Measurements from ENCODE around the gene SSBP4.

Gene SSBP4

DNA sequence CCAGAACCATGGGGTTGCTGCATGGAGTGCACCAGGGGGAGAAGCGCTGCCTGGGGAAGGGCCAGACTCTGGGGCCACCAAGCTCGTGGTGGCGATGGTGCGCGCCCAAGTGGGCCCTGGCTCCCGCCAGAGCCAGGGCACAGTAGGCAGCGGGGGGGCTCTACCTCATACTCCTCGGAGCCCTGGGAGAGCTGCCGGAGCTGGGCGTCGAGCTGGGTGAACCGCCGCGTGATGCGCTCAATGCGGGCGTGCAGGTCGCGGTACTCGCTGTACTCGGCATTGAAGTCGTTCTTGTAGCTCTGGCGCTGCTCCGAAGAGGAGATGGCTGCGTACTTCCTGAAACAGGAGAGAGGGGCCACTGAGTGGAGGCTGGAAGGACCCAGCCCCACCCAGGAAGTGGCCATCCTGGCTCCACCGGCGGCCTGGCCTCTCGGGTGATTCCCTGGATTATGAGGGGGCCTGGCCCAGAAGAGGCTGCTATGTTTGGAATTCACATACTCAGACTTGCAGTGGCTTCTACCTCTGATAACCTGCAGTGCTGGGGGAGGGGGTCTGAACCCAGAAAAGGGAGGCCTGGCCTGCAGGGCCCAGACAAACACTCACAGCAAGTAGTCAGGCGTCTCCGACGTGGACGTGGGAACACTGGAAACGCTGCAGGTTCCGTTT, 27.1 kb downstream of the SSBP4 start:
- FAIRE-seq = no peak

DNA sequence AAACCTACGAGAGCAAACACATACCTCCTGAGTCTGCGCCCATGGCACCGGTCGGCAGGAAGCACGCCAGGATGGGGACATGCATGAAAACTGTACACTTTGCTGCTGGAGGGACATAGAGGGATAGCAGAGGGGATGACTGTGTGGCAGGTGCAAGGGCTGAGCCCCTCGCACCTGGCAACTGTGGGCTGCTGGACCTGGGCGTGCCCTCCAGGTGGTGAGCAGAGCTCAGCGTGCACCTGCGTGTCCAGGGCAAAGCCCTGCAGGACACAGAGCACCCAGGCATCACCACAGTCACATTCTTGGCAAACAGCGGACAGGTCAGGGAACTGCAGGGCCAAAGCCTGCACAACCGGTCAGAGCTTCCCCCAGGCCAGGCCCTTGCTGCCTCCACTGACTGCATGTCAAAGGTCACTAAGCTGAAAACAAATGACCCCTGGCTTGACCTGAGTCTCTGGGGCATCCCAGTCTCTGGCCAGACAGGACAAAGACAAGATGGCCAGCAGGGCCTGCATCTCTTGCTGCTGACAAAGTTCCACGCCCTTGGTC, 27.7 kb downstream of the SSBP4 start:
- no peak for FAIRE-seq

DNA sequence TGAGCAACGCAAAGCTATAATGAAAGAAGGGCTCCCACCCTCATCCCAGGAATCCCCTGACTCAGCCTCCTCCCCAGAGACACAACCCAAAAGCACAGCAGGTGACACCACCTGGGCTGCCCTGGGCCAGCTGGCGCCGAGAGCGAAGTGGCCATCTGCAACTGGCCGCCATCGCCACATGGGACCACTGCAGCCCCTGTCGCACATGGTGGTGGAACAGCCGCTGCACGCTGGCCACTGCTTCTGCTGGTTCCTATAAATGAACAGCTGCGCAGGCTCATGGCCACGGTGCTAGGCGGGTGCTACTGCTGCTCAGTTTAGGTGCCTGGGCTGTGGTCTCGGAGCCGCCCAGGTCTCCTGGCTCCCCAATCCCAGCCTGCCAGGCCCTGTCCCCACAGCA, 30.4 kb downstream of the SSBP4 start:
- FAIRE-seq = no peak

DNA sequence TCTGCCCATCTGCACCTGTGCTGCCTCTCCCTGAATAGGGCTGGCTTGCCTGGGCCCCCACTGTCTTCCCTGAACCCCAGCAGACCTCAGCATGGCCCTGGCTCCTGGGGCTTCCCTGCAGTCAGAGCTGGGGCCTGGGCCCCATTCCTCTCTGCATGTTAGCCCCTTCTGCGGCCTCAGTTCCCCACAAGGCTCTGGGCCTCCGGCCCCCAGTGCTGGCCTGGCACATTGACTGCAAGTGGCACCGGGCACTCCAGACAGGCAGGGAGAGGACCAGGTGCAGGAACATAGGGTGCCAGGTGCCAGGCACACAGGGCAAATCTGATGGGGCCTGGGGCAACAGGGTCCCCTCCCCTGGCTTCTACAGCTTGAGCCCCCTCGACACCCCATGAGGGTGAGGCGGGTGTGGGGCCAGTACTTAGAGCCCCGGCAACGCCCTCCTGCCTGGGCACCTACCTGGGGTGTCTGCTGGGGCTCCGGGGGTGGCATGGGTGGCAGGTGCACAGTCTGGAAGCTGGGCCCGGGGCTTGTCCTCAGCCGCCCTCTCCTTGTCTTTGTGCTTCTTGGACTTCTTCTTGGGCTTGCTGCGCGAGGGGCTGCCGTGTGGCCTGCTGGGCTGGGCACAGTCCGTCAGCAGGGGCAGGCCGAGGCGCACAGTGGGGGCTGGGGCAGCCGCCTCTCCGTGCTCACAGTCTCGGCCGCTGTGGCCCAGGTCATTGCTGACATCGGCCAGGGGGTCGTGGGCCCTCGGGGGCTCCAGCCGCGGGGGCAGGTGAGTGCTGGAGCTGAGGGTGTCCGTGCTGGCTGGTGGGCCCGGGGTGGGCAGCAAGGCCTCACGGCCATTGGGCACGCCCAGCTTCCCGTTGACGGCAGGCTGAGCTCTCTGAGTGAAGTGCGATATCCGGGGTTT, 31.1 kb downstream of the SSBP4 start:
- FAIRE-seq = no peak

DNA sequence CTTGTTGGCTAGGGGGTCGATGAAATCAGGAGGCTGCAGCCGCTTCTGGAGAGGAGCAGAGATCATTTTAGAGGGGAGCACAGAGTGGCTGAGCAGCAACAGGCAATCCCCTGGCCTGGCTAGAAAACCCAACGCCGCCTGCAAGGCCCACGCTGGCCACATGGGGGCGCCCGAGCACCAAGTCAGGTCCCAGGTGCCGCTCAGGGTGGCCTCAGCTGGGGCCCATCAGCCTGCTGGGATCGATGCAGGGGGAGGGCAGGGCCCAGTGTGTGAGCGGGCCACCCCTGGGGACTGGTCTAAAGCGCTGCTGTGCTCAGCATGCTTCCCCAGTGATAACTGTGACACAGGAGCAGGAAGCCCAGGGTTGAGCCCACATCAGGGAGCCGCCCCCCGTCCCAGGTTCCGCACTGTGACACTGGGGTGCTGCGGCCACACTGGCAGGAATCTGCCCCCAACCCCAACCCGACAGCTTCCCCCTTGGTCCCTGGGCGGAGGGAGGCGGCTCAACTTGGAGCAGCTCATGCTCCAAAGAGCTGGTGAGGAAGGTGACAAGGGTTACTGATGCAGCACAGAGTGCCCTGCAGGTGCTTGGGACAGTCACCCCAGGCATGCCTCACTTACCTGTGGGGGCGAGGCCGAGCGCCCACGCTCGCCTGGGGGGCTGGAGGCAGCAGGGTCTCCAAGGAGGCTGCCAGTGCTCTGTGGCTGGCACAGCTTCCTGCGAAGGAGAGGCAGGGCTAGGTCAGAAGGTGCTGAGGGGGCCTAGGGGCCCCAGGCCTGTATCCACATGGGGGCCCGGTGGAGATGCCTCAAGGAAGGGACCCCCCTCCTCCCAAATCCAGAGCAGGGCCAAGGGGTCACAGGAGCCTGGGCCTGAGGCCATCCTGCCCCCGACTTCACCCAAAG, 32.0 kb downstream of the SSBP4 start:
- no peak for FAIRE-seq

DNA sequence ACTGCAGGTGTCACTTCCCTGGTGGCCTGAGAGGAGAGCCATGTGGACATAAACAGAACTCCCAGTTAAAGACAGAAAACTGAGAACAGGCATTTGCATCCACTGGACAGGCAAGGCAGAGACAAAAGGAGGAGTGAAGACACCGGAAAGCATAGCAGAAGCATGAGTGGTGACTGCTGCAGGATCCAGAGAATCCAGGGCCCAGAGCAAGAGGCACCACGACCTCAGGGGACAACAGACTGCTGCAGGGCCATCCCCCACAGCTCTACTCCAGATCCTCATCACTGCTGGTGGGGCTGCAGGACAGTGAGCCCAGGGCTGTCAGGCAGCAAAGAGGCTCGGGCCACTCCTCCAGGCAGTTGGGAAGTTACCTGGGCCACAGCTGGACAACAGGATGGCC, 33.2 kb downstream of the SSBP4 start:
- FAIRE-seq = no peak

DNA sequence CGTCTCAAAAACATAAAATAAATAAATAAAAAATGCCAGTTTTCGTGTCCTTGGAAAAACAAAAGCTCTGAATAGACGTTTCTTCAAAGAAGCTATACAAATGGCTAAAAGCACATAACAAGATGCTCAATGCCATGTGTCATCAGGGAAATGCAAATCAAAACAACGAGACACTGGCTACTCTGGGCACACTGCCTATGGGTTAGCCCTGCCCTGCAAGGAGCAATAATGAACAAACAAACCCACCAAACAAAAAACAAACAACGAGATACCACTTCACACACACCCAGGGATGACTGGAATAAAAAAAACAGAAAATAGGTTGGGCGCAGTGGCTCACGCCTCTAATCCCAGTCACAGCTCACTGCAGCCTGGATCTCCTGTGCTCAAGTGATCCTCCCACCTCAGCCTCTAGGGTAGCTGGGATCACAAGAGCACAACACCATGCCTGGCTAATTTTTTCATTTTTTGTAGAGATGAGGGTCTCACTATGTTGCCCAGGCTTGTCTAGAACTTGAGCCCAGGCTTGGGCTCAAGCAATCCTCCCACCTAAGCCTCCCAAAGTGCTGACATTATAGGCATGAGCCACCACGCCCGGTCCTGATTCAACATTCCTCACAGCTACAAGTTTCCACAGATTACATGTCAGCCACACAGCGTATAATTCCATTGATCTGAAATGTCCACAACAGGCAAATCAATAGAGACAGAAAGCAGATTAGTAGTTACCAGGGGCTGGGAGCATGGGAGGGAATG, 34.2 kb downstream of the SSBP4 start:
- no peak for FAIRE-seq

DNA sequence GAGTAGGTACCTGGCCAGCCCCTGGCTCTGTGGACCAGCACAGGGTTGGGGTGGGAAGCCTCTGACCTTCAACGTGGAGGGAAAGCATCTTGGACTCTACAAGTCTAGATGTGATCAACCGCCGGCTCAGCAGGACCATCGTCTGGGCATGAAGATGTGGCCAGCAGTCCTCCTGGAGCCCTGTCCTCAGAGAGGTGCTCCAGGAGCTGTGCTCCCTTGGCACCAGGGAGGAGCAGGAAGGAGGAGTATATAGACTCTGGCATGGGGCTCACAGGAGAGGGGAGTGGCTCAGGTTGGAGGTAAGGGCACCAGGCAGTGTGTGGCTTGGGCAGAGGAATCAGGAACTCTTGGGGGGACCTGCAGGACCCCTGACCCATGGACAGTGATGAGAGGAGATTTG, 37.1 kb downstream of the SSBP4 start:
- no peak for FAIRE-seq

DNA sequence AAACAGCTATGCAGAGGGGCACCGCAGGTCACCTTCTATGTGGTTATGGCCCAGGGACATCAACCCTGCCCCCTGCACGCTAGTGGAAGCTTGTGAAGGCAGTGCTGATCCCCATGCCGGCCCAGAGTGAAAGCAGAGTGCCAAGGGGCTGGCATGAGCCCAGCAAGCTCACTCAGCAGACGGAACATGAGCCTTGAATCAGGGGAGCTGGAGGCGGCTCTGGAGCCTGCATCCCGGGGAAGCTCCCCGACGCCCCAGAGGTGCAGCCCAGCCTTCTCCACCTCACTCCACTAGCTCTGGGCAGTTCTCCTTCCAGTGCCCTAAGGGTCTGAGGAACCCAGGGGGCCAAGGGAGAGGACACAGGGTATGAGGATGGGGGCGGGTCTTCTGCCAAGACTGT, 37.8 kb downstream of the SSBP4 start:
- FAIRE-seq = no peak

DNA sequence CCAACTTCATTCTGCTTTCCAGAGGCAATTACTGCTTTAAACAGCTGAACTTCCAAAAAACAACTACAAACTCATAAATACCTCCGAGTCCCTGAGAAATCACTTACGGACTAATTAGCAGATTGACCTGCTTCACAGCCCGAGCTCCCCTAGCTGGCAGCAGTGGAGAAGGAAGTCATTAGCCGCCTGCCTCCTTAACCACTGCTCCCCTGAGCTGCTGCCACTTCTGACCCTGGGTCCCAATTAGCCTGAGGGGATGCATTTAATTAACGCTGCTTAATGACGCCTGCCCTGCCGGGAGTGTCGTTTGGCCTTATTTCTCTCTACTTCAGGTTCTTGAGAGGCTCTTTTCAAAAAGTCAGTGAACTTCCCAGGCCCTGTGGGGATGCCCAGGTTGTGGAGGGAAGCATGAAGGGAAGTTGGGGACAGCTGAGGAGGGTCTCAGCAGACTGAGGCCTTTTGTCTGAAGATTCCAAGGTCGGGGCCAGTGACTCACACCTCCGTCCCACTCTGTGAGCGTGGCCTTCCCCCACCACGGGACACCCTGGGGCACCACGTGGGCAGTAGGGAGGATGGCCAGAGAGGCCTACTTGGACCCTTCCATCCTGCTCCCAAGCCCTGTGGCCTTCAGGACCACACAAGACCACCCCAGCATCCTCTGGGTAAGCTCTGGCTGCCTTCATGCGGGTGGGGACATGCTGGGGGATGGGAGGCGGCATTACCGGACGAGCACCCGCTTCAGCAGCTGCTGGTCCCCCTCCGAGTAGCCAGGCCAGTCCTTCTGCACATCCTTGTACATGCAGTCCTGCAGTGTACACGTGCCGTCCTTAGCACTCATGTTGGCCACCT, 38.5 kb downstream of the SSBP4 start:
- FAIRE-seq = no peak

DNA sequence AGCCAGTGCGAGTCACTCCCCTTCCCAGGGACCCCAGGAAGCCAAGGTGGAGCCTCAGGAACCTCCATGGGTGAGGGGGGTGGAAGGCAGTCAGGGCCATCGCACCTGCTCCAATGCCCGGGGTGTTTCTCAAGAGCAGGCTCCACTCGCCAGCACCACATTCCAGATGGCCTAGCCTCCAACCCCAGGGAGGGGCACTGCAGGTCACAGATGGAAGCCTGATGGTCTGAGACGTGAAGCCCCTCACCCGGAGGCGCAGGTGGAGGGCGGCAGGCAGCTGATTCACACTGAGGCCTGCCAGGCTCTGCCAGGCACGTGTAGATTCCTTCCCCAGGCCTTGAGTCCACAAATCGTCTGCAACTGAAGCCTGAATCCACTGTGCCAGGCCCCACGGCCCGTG, 41.7 kb downstream of the SSBP4 start:
- FAIRE-seq = no peak

DNA sequence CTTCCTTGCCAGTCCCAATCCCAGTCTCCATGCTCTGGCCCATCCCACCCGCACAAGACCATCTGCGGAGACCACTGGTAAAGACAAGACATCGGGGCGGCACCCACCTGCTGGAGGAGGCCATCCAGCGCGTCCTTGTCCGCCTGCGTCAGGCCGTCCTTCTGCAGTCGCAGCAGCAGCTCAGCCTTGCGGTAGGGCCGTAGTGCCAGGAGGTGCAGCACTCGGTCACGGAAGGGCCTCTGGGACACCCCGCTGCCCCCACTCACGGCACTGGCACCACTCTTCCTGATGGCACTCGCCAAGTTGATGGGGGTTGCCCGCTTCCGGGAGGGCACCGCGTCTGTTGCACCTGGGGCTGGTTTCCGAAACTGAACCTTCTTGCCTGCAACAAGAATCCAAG, 42.3 kb downstream of the SSBP4 start:
- FAIRE-seq = no peak

DNA sequence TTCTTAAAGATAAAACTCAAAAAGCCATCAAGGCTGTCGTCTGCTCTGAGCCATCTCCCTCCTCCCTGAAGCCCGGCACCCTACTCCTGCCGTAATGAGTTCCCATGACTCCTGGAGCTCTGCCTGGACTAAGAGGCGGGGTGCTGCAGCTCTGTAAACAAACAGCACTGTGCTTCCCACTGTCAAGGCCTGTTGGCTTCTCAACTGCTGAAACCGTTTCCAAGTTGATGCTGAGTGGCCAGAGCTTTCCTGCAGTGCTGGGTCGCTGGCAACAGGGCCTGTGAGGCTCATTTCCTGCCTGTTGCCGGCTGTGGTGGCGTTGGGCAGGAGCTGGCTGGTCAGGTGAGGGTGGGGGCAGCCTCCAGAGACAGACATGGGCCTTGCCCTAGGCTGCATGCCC, 45.4 kb downstream of the SSBP4 start:
- FAIRE-seq = no peak

DNA sequence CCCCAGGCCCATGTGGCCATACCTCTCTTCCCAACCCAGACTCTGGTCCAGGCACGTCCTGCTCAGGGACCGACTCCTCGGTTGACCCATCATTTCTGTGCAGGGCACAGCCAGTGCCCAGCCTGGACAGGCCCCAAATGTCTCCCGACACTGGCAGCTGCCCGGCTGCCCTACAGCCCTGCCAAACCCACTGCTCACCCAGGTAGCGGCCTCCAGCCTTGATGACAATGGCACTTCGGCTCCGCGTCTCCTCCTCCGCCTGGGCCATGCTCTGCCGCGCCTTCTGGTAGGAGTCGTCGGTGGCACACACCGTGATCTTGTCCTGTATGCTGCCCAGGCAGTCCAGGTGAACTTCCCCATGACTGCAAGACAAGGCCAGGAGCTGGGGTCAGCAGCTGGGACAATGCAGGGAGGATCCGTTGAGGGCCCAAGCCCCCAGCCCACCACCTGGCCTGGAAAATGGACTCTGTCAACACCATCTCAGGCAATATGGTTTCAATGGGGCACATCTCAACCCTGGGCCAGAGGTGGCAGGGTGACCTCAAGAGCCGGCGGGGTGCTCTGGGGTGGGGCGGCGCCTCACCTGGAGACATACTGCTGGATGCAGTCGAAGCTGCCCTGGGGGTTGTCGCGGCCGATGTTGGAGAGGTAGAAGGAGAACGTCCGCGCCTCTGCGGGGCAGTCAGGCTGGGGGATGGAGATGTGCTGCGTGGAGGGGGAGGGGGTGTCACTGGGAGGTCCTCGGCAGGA, 46.2 kb downstream of the SSBP4 start:
- FAIRE-seq = no peak

DNA sequence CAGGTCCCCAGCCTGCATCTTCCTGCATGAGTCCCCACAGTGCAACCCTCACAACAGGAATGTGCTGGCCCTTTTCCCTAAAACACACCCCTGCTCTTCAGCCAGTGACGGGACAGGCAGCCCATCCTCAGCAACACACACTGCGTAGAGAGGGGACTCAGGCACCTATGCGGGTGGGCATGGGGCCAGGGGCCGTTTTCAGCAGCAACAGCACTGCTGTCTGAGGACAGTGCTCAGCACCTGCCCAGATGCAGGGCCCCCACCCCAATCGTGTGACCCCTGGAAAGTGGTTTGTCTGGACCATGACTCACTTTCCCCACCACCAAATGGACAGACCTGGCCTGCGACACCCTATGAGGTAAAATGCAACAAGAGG, 46.8 kb downstream of the SSBP4 start:
- FAIRE-seq = no peak

DNA sequence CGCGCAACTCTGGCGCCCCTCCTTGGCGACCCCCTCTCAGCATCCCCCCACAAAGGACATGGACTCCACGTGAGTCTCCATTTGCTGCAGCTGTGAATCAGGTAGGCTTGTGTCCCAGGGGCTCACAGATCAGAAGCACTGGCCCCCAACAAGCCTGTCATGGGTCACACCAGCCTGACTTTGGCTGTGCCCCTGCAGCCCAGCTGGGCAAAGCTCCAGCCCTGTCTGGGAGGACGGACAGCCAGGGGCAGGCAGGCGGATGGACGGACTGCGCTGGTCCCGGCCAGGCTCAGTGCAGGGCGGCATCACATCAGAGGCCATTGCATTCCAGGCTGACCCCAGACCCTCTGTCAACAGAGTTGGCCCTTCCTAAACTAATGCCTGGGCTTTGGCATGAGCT, 47.2 kb downstream of the SSBP4 start:
- no peak for FAIRE-seq

DNA sequence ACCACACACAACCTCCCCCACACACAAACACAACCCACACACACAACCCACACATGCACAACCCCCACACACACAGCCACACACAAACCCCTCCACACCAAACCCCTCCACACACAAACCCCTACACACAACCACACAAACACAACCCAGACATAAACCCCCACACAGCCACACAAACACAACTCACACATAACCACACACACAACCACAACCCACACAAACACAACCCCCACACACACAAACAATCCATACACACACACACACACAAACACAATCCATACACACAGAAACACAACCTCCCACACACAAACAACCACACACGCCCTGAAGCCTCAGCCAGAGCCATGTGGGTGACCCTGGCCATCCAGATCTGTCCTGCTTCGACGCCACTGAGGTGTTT, 48.8 kb downstream of the SSBP4 start:
- no peak for FAIRE-seq

DNA sequence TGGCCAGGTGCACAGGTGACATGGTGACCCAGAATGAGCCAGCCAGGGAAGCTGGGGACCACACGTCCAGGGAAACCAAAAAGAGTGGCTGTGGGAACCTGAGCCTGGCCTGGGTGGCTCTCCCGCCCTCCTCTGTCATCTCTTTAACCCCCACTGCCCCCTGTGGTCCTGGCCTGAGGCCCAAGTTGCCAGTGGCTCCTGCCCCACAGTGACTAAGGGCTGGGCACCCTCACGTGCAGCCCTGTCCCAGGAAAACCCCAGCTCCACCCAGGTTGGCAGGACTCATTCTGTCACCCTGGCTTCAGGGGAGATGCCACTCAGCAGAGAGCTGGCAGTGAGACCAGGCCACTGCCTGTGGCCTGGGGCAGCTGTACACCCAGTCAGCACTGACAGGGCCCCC, 49.3 kb downstream of the SSBP4 start:
- FAIRE-seq = no peak

DNA sequence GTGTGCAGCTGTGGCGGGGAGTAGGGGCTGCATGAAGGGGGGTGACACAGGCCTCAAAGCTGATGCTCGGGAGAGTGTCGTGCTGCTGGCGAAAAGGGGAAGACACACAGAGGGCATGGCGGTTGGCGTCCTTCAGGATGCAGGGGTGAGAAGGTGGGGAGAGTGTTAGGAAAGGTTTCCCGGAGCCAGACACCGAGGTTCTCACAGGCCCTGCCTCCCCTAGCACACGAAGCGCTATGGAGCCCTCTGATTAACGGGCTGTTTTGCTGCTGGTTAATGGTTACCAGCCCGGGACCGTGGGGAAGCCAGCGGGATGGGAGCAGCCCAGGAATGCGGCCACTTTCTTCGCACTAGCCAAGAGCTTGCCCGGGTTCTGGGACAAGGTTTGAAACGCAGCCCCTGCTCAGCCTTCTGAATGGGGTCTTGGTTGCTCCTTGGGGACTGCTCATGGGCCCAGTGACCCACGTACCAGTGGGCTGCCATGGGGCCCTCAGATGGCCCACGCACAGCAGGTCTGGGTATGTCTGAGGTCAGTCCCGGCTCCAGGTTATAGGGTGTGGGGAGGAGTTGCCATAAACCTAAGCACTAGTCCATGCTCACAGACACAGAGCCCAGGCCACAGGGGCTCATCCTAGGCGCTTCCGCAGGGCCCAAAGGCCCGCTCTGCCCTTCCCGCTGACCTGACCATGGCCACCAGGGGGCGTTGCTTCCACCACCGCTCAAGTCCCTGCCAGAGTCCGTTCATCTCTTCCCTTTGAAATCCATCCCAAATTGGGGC, 50.1 kb downstream of the SSBP4 start:
- FAIRE-seq = no peak

DNA sequence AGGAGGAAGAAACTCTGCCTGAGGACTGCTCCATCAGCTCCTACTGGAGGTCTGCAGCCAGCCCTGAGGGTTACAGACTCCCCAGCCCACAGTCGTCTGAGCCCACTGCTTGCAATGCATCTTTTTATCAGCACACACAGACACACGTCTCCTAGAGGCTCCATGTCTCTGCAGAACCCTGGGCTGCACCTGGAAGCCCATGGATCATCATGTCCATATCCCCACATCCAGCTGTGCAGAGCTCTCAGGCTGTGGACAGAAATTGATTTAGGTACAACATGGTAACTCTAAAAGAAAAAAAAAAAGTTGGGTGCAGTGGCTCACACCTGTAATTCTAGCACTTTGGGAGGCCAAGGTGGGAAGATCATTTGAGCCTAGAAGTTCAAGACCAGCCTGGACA, 51.6 kb downstream of the SSBP4 start:
- no peak for FAIRE-seq

Measured in A204.1 (cell line).